Inflammatory macrophage treated with lipopolysaccharide for 4 hours (primary cell): ENCODE data around the gene RUSC2.
A peak's percentile ranks its signal among the peaks of the same experiment; 100 is the strongest.

Experiments used
- DNase-seq: peaks from one replicate; pipeline ENCODE4 v3.0.0-alpha.2; 2020

Gene RUSC2

DNA sequence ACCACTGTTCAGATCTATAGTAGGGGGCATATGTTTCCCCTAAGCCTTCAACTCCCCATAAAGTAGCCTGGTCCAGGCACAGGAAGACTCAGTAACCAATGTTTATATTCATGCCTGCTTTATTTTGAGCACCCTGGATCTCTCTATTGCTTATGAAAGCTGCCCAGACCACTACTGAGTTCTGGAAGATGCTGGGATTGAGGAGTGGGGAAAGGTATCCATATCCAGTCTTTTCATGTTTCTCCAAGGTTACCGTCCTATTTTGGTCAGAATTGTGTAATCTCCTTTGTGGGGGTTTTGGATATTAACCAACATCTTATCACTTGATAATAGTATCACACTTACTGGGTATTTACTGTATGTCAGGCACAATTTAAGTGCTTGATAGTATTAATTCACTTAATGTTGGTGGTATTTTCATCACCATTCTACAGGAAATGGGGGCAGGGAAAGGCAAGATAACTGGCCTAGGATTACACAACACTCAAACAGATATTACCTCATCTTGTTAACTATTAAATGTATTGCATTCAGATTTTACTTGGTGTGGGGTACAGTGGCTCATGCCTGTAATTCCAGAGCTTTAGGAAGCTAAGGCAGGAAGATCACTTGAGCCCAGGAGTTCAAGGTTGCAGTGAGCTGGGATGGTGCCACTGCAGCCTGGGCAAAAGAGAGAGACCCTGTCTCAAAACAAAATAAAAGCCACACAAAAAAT, 36.3 kb downstream of the RUSC2 start:
- peak; percentile 23 for DNase-seq

GRCh38 chr9:35529161-35529823, 39.4 kb downstream of the RUSC2 start:
- peak; percentile 69 for DNase-seq

DNA sequence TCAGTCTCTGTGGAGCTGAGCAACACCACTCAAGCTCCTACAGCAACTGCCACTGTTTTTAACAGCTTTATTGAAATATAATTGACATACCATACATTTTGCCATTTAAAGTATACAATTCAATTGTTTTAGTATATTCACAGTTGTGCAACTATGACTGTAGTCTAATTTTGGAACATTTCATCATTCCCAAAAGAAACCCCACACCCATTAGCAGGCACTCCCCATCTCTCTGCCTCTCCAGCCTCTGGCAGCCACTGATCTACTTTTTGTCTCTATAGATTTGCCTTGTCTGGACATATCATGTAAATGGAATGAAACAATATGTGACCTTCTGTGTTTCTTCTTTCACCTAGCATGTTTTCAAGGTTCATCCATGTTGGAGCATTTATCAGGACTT, 43.5 kb downstream of the RUSC2 start:
- DNase-seq, result peak; percentile 51

DNA sequence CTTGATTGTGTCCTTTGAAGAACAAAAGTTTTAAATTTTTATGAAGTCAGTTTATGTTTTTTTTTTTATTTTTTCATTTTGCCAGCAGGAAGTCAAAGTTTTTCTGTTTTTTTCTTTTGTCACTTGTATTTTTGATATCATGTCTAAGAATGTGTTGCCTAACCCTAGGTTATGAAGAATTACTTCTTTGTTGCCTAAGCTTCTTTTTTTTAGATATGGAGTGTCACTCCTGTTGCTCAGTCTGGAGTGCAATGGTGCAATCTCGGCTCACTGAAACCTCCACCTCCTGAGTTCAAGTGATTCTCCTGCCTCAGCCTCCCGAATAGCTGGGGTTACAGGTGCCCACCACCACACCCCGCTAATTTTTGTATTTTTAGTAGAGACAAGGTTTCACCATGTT, 45.0 kb downstream of the RUSC2 start:
- peak; percentile 79 for DNase-seq

GRCh38 chr9:35537913-35538312, 48.0 kb downstream of the RUSC2 start:
- DNase-seq, result no peak

GRCh38 chr9:35538361-35539234, 48.7 kb downstream of the RUSC2 start:
- peak; percentile 88 for DNase-seq
